Activated CD4-positive, CD25-positive, alpha-beta regulatory T cell treated with anti-CD3 and anti-CD28 coated beads, Interleukin-2, amount 50 U/mL, for 24 hours (primary cell): ENCODE measurements around the gene PRKAR1B.
"Not testable (repeated sequence)": the region's sequence is repeated elsewhere in the genome, so short reads cannot be mapped to it uniquely, and the experiment has no call there.

Experiments used
- ATAC-seq, 2 donors: fragments of 150-1000 bp; cut with Tn5 transposase; one replicate each; pipeline ENCODE4 v1.10.0; 2021; ENCODE audit warnings: mild to moderate bottlenecking in 1 of 2, moderate library complexity in 1 of 2

Gene PRKAR1B

DNA sequence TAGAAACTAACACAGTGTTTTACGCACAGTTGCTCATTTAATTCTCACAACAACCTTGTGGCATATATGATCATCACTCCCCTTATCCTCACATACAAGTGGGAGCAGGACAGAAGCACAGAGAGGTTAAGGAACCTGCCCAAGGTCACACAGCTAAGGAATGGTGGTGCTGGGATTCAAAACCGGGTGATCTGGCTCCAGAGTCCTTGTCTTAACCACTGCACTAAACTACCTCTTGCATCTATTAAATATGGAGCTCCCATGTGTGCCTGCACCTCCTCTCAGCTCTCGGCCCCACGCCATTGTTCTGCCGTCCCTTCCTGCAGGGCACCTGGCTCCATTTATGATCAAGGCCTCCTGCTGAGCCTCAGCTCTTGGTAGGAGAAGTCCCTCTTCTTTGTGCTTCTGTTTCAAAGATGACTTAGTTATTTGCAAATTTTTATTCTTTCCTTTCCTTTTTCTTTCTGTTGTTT lies 107.7 kb downstream of the PRKAR1B start:
- no peak for ATAC-seq

DNA sequence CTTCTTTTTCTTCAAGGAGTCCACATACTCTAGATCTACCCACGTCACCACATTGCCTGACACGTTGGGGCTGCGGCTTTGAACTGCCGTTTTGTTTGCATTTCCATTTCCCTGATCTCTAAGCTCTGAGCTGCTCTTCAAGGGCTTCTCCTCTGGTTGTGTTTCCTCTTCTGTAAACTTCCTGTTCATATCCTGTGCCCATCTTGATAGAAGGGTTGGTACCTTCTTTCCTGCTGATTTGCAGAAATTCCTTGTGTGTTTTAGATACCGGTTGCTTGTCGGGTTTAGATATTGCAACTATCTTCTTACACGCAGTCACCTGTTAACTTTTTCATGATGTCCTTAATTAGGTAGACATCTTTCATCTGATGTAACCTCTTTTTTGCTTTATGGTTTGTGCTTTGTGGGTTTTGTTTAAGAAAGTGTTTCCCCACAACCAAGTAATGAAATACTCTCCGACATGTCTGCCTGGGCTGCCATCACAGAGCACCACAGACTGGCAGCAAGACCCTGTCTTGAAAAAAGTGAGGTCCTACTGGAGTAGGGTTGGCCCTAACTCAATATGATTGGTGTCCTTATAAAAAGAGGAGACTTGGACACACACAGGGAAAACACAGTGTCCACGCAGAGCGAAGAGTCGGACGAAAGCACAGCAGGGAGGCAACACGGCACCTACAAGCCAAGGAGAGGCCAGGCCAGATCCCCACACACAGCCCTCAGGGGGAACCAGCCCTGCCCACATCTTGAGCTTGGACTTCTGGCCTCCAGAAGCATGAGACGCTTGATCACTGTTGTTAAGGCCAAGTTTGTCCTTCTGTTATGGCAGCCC lies 108.3 kb downstream of the PRKAR1B start:
- peak; percentile 71 to 73 for ATAC-seq

DNA sequence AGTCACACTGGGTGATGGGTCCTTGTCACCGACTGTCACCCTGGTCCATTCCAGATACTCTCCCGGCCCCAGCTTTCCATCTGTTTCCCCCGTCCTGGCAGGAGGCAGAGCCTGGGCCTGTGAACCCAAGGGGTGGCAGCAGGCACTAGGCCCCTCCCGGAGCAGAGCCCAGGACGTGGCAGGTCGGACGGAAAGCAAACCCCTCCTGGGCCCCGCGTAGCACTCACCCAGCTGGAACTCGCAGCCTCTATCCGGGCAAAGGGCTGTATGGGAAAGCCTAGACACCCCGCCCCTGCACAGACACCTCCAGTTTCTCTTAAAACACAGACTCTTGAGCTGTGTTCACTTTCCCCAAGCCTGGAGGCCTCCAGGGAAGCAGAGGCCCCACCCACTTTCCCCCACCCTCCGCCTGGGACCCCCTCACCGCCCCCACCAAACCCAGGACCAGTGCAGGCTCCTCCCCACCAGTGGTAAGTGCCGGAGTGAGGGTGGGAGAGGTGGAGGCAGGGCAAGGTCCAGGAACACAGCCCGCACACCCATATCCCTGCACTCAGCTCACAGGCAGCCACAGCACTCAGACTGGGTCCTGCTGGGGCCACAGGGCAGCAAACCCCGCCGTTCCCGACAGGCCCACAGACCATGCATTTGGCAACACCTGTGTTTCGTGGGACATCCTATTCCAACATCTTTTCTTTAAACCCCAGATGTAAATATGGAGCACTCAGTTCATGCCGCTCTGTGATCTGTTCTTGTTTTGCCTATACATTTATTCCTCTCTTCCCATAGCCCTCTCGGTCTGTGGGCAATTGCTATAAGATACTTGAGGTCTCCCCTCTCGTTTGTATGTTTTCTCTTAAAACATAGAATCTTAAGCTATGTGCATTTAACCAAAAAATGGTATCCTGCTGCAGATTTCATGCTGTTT lies 109.2 kb downstream of the PRKAR1B start:
- ATAC-seq = no peak

DNA sequence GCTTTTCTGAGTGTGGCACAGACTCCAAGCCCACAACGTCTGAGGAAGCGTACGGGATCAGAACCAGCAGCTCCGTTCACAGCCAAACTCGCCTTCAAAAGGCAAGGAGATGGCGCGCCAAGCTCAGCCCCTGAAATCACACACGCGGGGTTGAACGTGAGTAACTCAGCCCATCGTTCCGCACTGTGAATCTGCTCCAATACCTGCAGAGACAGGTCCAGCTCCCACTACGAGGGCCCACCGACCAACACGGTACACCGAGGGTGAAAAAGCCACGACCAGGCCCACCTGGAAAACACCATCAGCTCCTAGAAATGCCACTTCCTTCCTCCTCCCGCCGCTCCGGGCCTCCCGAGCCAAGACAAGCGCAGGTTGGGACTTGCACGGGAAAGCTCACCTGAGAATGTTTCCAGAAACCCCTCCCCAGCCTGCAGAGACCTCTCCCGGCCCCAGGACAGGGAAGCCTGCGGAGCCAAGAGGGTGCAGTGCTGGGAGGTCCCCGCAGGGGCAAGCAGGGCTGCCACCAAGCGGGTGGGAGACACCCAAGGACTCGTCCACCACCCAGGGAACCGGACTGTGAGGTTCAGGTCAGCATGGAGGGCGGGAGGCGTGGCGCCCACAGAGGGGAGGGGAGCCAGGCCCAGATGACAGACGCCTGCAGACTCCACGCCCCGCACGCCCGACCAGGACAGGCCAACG lies 113.5 kb downstream of the PRKAR1B start:
- ATAC-seq = no peak

DNA sequence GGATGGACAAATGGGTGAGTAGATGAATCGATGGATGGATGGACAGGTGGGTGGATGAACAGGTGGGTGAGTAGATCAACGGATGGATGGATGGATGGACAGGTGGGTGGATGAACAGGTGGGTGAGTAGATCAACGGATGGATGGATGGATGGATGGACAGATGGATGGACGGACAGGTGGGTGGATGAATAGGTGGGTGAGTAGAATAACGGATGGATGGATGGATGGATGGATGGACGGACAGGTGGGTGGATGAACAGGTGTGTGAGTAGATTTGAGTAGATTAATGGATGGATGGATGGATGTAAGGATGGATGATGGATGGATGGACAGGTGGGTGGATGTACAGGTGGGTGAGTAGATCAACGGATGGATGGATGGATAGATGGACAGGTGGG lies 115.2 kb downstream of the PRKAR1B start:
- ATAC-seq = not testable (repeated sequence)

DNA sequence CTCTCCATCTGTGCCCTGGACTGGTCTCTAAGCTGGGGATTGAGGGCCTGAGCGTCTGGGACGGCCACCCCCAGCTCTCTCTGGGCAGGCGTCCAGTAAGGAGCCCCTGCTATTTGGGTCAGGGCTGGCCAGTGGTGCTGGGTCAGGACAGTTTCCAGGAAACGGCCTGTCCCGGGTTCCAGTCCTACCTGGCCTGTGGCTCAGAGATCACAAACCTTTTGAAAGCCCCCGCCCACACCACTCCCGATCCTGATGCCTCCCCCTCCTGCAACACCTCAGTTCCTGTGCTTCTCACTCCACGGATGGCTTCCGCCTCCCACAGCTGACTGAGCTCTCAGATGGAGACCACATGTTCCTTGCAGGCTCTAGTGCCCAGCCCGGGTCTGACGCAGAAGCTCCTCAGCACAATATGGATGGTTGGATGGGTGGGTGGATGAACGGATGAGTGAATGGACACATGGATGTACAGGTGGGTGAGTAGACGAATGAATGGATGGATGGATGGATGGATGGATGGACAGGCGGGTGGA lies 115.7 kb downstream of the PRKAR1B start:
- ATAC-seq = no peak

DNA sequence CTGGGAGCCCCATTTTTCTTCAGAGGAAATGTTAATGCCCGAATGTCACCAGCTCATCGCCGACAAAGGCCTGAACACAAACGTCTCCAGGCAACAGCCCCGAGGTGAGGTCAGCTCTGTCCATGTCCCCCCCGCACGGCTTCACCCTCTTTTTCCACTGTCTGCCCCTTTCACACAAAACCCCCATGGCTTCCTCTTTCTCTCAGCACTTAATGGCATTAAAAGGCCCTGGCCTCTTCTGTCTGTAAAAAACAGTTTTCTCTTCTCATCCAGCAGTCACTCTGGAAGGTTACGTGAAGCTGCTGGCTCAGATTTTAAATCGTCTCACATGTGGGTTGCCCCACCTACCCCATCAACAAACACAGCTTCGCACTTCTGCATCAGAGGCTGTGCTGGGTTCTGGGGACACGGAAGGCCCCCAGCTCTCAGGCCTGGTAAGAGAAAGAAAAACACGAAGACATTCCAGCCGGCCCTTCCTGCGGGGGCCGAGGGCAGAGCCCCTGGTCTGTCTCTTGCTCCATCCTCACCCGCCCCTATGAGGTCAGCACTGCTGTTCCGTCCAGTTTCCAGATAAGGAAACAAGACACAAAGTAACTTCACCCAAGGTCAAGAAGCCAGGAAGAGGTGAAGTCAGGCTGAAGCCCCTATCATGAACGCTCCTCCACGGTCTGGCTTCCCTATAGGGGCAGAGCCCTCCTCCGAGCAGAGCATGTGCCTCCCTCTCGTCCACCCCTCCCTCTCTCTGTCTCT lies 116.4 kb downstream of the PRKAR1B start:
- no peak for ATAC-seq

DNA sequence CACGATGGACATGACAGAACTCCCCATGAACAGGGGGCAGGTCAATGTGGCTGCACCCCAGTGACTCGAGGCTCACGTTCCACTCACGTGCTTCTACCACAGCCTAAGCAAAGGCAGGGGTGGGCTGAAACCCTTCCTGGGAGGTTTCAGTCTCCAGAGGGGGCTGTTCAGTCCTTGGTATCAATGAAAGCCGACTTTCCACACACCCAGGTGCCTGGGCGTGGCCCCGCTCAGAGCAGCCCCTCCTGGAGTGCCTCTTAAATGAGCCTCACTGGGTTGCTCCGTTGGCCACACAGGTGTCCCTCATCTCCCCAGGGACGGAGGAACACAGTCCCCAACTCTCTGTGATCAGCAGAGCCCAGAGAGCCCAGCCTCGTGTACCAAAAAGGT lies 116.9 kb downstream of the PRKAR1B start:
- no peak for ATAC-seq

DNA sequence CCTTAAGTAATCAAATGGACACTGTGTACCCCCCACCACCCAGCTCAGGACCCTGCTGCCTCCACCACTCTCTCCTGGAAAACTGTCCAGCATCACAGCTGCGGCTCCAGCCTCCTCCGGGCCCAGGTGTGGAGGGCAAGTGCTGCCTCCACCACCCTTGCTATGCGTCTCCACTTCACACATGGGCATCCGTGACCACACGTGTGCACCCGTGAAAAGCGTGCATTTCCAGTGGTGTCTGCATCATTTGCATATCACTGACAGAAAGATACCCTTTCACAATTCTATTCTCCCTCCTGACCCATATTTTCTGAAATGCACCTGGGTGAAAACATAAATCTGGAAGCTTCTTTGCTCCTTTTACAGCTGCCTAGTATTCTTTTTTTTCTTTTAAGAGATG lies 117.7 kb downstream of the PRKAR1B start:
- ATAC-seq = no peak

DNA sequence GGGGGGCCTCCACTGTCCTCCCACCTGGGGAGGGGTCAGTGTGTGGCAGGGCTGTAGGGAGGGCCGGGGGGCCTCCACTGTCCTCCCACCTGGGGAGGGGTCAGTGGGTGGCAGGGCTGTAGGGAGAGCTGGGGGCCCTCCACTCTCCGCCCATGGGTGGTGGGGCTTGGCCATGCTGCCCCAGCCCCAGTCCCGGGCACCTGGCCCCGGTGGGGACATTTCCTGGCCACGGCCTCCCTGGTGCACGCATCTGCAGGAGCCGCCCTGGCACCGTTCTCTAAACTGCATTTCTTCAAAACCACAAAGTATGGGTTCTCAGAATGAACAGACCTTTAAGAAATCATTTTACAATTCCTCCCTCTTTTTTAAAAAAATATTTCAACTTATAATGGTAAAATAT lies 118.1 kb downstream of the PRKAR1B start:
- no peak for ATAC-seq

DNA sequence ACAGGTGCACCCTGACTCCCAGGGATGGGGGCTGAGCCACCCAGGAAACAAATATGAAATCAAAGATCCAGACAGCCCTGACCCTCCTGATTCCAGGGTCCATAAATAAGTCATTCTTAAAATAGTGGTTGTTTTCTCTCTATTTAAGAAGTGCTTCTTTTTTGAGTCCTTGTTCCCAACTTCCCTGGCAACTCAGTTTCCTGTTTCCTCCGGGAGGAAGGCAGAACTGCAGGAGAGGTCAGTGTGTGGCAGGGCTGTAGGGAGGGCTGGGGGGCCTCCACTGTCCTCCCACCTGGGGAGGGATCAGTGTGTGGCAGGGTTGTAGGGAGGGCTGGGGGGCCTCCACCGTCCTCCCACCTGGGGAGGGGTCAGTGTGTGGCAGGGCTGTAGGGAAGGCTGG lies 118.7 kb downstream of the PRKAR1B start:
- ATAC-seq = no peak

DNA sequence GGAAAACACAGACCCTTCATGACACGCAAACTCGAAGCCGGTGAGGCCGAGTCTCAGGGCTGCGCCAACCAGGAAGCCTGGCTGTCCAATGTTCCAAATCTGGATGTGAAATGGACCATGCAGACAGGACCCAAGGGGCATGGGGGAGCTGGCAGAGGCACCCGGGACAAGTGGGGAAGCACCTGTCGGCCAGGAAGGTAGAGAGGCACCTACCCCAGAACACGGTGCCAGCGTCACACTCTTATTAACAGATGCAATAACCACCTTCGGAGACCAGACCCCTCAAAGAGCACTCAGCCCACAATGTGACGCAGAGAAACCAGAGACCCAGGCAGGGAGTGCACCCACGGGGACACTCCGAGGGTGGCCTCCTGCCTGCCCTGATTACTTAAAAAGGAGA lies 119.1 kb downstream of the PRKAR1B start:
- no peak for ATAC-seq

DNA sequence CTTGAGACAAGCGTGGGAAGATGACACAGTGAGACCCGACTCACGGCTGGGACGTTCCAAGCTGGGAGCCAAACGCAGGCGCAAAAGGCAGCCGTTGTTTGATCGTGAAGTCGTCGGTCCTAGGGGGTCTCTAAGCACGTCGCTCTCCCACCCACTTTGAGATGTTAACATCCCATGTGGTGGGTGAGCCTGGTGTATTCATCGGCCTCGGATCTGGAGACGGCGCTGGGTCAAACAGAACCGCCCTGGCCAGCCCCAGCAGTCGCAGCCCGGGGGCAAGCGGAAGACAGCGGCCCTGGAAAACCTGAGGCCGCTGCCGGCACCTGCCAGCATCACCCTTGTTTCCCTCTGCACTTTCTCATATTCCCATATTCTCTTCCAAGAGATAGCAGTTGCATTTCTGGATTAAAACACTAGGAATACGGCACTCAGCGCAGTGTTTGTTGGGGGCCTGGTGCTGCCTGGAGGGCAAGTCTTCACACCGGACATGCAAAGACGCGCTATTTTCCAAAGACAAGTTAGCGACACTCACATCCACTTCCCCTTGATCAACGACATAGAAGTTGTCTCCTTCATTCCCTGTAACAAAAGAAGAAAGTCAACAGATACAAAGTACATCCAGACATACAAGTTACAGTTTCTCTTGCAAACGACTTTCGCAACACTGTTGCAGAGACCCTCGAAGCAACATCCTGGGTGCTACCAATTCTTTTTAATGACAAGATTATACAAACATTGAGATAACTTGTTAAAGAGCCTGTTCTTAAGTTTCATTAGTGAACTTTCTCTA lies 121.2 kb downstream of the PRKAR1B start:
- ATAC-seq = no peak

DNA sequence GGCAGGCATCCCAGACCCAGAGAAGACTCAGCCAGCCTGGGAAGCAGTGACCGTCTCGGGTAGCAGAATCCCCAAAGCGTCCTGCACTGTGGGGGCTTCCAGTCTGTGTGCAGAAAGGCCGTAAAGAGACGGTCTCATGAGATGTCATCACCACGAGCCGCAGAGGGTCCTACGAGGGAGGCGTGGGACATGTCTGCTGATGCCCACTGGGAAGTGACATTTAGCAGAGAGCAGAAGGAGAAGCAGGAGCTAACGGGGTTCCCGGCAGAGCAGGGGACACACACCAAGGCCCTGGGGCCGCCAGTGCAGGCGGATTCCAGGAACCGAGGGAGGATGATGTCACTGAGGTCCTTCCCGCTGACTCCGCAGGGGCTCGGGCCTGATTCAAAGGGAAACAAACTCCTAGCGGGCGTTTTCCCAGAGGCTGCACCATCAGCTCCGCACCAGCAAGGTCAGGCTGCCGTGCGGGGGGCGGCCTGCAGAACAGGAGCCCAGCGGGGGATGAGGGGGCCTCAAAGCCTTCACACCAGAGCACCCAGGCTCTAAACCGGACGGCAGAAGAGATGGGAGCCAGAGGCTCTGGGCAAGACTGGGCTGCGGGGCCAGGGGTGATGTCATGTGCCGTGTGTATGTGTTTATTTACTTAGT lies 122.1 kb downstream of the PRKAR1B start:
- no peak for ATAC-seq

DNA sequence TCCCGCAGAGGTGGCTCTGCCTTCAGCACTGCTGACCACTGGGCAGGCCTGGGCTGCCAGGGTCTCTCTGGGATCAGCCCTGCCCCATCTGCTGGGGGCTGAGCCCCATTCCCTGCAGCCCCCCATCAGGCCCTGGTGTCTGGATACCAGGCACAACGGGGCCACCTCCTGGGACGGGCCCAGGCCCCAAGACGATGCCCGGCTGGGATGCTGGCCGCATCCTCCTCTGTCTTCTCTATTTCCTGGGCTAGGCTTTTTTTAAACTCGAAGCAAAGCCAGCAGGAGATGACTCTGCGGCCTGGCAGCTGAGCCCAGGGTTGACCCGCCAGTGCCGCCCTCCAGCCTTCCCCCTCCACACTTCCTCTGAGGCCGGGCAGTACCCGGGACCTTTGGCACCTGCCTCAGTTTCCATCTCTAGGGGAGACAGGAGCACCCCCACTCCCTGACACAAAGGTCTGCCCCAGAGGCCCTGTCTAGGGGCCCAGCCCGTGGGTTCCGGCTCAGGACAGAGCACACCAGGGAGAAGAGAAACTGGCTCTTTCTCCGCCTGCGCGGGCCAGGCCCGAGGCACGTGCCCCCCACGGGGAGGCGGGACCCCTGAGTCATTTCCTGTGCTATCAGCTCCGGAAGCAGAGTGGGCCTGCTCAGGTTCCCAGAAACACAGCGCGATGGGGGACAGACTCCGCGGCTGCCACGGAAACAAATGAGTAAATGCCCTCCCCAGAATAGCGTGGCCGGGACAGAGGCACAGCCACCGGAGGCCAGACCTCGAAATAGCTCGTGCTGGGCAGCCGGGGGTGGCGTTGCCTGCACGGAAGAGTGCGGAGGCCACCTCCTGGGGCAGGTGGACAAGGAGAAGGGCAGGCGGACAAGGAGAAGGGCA lies 122.8 kb downstream of the PRKAR1B start:
- peak; percentile 64 to 77 for ATAC-seq

DNA sequence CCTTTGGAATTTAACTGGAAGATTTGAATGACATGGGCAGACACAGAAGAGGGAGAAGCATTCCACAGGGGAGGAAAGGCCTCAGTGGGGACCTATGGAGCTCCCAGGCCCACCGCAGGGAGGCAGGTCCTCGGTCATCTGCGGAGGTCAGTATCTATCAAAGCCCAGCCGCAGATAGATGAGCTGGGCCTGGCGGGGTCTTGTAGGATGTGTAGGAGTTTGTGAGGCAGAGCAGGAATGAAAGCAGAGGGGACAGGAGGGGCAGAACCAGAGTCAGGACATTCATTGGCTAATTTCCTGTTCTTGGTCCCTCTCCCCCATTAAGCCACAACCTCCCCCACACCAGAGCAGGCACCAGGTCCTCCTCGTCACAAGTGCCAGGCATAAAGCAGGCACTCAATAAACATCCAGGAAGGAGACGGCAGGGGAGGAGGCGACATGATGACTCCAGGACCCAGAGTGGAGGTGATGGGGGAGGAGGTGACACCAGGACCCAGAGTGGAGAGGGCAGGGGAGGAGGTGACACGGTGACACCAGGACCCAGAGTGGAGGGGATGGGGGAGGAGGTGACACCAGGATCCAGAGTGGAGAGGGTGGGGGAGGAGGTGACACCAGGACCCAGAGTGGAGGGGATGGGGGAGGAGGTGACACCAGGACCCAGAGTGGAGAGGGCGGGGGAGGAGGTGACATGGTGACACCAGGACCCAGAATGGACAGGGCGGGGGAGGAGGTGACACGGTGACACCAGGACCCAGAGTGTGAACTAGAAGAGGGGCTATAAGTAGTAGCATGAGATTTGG lies 123.7 kb downstream of the PRKAR1B start:
- peak; percentile 6 to 8 for ATAC-seq

DNA sequence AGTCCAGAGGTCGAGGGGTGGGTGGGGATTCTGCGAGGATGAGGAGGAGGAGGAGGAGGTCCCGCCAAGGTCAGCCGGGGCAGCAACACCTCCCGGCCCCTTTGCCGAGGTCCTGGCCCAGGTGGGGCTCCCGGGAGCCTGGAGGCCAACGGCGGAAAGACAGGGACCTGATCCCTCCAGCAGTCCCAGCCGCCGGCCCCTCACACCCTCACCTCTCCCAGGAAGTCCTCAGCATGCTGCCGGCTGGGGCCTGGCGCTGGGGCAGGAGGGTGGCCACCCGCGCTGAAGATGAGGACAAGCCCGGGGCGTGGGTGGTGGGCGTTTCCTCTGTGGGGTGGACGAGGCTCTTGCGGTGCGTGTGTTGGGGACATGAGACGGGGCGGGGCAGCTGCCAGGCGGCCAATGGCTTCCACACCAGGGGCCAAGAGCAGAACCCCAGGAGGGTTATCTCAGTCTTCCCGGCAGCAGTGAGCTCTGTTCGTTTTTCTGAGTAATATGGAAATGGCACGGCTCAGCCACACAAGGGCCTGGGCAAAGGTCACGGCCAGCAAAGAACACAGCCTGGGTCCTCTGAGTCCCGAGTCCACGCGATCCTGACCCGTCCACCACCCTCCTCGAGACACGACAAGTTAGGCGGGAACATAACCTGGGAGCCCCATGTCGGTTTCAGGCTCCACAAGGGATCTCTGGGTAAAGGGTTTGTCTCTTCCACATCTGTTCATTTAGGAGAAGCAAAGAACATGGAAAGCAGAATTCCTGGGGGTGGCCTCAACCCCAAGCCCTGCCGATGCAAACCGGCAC lies 124.5 kb downstream of the PRKAR1B start:
- peak; percentile 2 to 11 for ATAC-seq
